ENCODE data around the gene RPS6KA2.
"Not testable (repeated sequence)": the region's sequence is repeated elsewhere in the genome, so short reads cannot be mapped to it uniquely, and the experiment has no call there.

Gene RPS6KA2

DNA sequence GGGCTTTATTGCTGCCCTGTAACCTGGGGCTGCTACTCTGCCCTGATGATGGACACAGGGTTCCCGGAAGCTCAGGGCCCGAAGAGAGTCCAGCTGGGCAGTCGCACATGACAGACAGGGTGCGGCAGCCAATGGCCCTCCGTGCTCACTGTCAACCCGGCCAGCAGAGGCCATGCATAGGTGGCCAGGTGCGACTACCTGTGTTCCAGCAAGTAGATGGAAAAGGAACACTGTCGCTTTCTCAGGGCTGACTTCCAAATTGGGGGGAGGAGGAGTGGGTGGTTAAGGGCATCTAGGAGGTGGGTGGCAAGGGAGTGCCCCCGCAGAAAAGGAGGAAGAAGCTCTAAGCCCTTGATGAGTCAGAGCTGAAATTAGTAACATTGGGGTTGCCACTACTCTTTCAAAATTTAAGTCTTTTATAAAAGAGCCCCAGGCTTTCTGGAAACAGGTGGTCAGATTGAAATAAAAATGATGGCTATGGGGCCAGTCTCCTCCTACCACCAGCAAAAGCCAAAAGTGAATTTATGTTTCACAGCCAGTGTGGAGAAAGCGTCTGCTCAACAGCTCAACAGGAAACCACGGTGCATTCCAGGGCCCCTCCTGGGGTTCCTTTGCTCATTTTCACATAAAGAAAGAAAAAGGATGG lies 38.2 kb downstream of the RPS6KA2 start:
- DNase-seq = no peak

DNA sequence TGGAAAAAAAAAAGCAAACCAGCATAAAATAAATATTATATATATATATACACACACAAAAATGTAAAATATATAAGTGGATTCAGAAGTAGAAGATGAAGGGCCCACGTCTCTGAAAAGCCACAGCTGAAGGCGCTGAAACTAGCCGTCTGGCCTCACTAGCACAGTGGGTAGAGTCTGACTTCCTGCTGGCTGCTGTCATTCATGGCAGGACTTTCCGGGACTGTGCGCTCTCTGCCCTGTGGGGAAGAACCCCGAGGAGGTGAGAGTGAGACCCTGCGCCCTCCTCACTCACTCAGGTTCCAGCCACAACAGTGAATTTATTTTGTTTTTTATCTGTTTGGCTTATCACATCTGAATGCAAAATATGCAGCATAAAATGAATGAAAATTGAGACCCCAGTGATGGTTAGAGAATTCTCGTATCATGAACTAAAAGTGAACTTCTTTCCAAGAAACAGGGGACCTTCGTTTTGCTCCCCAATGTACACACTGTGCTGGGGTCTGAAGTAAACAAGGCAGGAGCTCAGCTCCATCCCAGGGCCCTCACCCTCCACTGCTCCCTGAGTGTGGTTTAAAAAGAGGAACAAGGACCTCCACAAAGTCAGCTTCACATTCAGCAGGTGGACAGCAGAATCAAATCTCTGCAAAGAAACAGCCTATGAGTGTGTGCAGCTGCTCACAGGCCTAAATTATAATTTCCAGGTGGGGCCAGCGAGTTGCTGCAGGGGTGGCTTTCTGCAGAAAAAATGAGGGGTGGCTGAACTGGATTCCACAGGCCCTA lies 39.2 kb downstream of the RPS6KA2 start:
- DNase-seq = no peak

- DNase-seq = peak in 1 of 2 donors; percentile 40
Measured at GRCh38 chr6:166586424-166587156, 40.5 kb downstream of the RPS6KA2 start, which contains the start of gene RAMACL. TSS of gene RAMACL (minus strand) at chr6:166586678. CDS start at chr6:166586477, 201 bp downstream.

GRCh38 chr6:166584853-166585429 lies 42.1 kb downstream of the RPS6KA2 start:
- DNase-seq = no peak

DNA sequence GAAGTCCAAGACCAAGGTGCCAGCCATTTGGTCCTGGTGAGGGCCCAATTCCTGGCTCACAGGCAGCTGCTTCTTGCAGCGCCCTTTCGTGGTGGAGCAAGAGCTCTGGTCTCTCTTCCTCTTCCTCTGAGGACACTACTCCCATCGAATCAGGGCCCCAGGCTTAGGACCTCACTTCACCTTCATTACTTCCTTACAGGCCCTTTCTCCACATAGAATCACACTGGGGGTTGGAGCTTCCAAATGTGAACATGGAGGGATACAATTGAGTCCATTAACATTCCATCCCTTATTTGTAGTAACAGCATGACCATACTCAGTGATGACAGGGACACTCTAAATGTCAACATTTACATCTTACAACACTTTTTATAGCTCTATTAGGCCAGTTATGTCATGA lies 42.9 kb downstream of the RPS6KA2 start:
- no peak for DNase-seq

DNA sequence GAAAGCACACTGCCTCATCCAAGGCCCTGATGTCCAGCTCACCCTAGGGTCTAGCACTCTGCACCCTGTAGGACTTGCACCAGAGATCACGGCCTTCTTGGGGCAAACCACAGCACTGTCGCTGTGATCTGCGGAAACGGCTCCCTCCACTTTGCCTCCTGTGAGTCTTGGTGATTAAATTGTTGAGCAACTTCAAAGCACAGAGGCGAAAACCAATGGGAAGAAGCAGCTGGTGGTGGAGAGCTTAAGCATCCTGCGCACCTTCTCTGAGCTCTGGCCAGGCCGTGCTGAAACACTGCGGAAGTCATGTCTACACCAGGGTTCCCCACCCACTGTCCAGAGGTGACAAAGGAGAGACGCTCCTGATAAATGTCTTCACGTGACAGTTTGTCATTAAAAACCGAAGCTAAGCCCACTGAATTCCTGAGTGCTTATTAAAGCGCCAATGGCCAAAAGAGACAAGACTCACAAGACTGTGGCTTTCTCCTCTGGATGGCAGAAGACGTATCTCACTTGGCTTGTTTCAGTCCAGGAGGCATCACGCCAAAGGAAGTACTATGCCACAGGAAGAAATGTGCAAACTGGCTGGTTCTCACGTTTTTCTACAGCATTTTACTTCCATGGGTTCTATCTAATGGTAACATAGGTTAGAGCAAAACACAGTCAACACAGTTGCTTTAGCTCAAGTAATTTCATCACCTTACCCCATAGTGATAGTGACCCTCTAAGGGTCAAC lies 43.7 kb downstream of the RPS6KA2 start:
- DNase-seq = no peak

DNA sequence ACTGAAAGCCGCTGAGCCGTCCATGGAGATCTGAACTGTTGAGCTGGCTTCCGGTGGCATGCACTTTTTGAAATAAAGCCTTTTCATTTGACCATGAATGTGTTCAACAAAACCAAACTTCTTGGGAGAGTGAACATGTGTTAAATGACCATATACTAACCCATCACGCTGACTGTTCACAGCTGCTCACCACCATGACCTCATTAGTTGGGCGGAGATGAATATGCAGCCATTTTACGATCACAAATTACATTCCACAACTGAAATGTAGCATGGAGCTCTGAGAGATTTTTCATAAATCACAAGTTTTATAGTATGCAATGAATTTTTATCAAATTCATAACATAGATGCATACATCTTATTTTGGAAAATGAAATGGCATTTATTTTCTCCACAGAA lies 44.8 kb downstream of the RPS6KA2 start:
- no peak for DNase-seq

DNA sequence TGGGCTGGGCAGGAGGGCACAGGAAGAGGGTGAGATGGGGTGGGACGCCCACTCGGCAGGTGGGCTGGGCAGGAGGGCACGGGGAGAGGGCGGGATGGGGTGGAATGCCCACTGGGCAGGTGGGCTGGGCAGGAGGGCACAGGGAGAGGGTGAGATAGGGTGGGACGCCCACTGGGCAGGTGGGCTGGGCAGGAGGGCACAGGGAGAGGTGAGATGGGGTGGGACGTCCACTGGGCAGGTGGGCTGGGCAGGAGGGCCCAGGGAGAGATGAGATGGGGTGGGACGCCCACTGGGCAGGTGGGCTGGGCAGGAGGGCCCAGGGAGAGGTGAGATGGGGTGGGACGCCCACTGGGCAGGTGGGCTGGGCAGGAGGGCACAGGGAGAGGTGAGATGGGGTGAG lies 45.2 kb downstream of the RPS6KA2 start:
- DNase-seq = not testable (repeated sequence)

- no peak for DNase-seq
Measured at GRCh38 chr6:166581091-166581511, 46.0 kb downstream of the RPS6KA2 start.

GRCh38 chr6:166580076-166581050 lies 46.7 kb downstream of the RPS6KA2 start:
- DNase-seq = no peak

DNA sequence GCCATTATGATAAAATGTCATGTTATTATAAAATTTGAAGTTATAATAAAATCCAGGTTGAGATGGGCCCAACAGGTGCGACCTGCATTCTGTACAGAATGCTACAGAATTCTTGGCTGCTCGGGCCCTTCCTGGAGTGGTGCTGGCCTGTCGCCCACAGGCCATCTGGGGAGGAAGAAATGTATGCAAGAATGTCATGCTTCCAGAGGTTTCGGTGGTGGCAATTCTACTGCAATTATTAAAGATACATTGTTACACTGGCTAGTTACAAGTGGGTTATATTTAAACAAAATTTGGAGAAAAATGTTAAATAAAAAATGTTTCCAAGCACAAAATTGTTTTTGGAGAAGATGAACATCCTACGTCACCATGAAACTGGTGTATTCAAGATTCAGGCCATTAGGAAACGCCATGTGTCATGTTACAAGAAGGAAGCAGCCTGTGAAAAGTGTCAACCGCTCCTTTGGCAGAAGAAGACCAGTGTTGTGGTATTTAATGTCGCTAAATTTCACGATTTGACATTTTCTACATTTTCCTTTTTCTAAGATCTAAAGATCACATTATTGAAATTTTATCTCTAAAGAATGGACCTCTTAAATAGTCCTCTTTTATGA lies 47.7 kb downstream of the RPS6KA2 start:
- no peak for DNase-seq

GRCh38 chr6:166578536-166579236 lies 48.4 kb downstream of the RPS6KA2 start:
- no peak for DNase-seq

- no peak for DNase-seq
Measured at GRCh38 chr6:166575205-166575604, 51.8 kb downstream of the RPS6KA2 start.

GRCh38 chr6:166573511-166574216 lies 53.4 kb downstream of the RPS6KA2 start:
- no peak for DNase-seq

GRCh38 chr6:166572370-166573261 lies 54.4 kb downstream of the RPS6KA2 start:
- no peak for DNase-seq

- DNase-seq = no peak
Measured at GRCh38 chr6:166570929-166571713, 55.9 kb downstream of the RPS6KA2 start.

DNA sequence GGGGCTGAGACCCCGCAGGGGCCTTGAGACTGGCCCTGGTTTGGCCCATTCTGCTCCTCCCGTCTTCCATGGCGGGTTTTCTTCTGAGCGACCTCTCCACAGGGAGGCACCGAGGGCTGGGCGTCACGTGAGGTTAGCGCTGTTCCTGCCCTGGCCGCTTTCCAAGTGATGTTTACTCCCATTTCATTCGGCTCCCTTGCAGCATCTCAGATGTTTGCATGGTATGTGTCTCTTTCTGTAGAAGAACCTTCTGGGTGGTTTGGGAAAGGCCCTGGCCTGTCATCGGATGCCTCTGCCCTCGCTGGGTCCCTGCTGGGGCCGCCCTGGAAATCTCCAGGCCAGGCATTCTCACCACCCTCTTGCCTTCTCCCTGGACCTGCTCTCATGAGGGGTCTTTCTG lies 57.8 kb downstream of the RPS6KA2 start:
- DNase-seq = no peak

DNA sequence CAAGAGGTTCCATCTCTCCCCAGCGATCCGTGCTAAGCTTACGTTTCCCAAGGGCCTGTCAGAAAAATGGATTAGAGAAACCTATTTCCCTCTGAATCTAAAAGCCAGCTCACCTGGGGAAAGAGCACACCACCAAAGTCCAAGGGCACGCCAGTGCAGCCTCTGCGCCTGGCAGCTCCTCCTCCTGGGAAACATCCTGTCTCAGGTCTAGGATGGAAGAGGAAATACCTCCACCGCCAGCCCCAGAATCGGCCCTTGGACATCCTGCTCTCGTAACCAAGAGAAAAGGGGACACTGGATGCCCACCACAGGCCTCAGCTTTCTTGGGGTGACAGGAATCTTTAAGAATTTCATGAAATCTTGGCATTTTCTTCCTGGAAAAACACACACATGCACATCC lies 59.2 kb downstream of the RPS6KA2 start:
- DNase-seq = no peak

Measured in stimulated activated CD4-positive, alpha-beta T cell treated with anti-CD3 and anti-CD28 coated beads, Interleukin-2, amount 100 ng/mL, for 24 hours (primary cell).